T-helper 2 cell treated with Interferon-gamma antibody and Interleukin-4, amounts not matched to agents 5 μg/mL and 100 μg/mL, for 36 hours (primary cell): ENCODE measurements around the gene ADAMTS17.

Source experiments
- DNase-seq: peaks from one replicate; pipeline ENCODE4 v3.0.0; 2021; ENCODE audit warnings: low spot score
- H3K27ac Mint-ChIP-seq: one replicate; pipeline ENCODE4 v1.8.0; 2021; ENCODE audit warnings: mild to moderate bottlenecking, mixed read lengths
- H3K27me3 Mint-ChIP-seq: one replicate; pipeline ENCODE4 v1.8.0; 2021; ENCODE audit warnings: low read depth, mixed read lengths
- H3K36me3 Mint-ChIP-seq: one replicate; pipeline ENCODE4 v1.8.0; 2021; ENCODE audit warnings: low read depth, mixed read lengths
- H3K4me1 Mint-ChIP-seq: one replicate; pipeline ENCODE4 v1.8.0; 2021; ENCODE audit warnings: low read depth, mixed read lengths
- H3K4me3 Mint-ChIP-seq: one replicate; pipeline ENCODE4 v1.8.0; 2022; ENCODE audit warnings: mild to moderate bottlenecking, moderate library complexity, mixed read lengths
- H3K9me3 Mint-ChIP-seq: one replicate; pipeline ENCODE4 v1.8.0; 2021; ENCODE audit warnings: mixed read lengths

The ADAMTS17 gene

DNA sequence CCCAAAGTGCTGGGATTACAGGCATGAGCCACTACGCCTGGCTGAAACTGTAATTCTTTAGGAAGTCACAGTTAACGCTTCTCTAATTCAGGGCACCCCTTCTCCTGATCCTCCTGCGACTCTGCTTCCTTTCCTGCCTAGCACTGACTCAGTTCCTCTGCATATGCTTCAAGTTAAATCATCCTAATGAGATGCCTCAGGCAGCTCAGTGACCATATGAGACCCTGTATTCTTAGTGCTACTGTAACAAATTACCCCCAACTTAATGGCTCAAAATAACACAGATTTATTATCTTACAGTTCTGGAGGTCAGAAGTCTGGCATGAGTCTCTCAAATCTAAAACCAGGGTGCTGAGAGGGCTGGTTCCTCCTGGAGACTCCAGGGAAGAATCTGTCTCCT, 336.8 kb downstream of the ADAMTS17 start:
- H3K4me1 Mint-ChIP-seq = no peaks in the 10 kb centered on the region
- H3K27me3 Mint-ChIP-seq = no peaks in the 10 kb centered on the region
- no peak overlapping the region for H3K4me3 Mint-ChIP-seq
- DNase-seq = no peak
- H3K36me3 Mint-ChIP-seq = no peaks in the 10 kb centered on the region
- no peak overlapping the region for H3K27ac Mint-ChIP-seq
- no peaks in the 10 kb centered on the region for H3K9me3 Mint-ChIP-seq

DNA sequence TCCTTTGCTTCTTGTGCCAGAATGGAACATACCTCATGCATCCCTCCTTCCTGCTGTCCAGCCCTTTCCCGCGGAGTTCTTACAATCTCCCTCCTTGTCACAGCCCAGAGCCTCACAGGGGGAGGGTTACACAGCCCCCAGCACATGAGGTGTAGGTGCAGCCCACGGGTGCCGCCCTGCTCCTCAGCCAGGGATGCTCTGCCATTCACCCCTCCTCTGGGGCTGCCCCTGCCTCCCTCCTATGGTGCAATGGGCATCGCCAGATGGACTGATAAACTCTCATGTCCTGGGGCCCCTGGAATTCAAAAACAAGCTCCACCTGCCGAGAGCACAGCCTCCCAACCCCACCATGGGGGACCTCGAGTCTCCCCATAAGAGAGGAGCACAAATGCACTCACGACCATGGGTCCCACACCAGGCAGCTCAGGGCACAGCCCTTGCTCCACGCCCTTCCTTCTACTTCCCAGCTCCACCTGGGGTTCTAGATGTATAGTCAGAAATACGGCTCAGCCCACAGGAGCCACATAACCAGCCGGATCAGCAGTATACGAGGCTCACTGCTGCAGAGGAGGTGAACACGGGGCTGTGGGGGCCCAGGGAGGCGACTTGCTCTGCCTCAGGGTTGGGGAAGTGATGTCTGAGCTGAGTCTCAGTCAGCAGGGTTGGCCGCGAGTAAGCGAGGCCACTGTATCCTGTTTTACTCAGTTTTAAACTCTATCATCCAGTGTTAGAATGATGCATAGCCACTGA, 338.8 kb downstream of the ADAMTS17 start:
- Mint-ChIP-seq H3K9me3 (no peaks in the 10 kb centered on the region), H3K4me3 (no peak overlapping the region), H3K36me3 (no peaks in the 10 kb centered on the region), H3K27ac (no peak overlapping the region), H3K4me1 (no peaks in the 10 kb centered on the region), H3K27me3 (no peaks in the 10 kb centered on the region)
- DNase-seq = no peak

DNA sequence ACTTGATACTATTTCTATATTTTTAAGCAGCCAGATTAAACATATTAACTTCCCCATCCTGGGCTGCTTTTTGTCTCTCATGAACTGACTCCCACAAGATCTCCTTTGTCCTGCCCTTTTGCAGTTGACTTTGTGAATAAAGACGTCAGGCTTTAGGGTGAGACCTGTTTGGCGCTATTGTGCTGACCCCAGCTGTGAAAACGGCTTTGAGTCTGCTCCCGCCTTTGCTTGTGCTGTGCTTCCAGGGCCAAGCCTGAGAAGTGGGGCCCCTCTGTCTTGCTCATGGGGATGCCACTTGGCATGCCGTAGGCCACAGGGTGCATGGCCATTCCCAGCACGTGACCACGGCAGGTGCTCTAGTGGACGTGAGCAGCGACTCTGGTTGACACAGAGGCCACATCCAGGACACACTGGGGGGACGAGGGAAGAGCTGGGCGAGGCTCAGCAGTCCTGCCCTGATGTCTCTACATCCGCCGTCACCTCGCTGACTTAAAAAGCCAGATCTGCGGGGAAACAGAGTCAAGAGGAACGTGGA, 339.6 kb downstream of the ADAMTS17 start:
- H3K9me3 Mint-ChIP-seq = no peaks in the 10 kb centered on the region
- no peaks in the 10 kb centered on the region for H3K4me1 Mint-ChIP-seq
- no peak overlapping the region for H3K4me3 Mint-ChIP-seq
- no peaks in the 10 kb centered on the region for H3K36me3 Mint-ChIP-seq
- DNase-seq = no peak
- H3K27ac Mint-ChIP-seq = no peak overlapping the region
- H3K27me3 Mint-ChIP-seq = no peaks in the 10 kb centered on the region

DNA sequence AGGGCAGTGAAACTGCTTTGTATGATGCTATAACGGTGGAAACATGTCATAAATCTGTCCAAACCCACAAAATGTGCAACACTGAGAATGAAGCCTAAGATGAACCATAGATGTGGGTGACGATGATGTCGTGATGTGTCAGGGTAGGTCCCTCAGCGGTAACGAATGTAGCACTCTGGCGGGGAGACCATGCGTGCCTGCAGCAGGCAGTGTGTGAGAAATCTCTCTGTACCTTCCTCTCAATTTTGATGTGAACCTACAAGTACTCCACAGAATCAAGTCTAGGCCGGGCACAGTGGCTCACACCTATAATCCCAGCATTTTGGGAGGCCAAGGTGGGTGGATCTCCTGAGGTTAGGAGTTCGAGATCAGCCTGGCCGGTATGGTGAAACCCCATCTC, 340.4 kb downstream of the ADAMTS17 start:
- H3K27me3 Mint-ChIP-seq = no peaks in the 10 kb centered on the region
- DNase-seq = no peak
- H3K36me3 Mint-ChIP-seq = no peaks in the 10 kb centered on the region
- no peaks in the 10 kb centered on the region for H3K9me3 Mint-ChIP-seq
- no peak overlapping the region for H3K27ac Mint-ChIP-seq
- no peak overlapping the region for H3K4me3 Mint-ChIP-seq
- H3K4me1 Mint-ChIP-seq = no peaks in the 10 kb centered on the region

- no peaks in the 10 kb centered on the region for H3K4me1 Mint-ChIP-seq
- DNase-seq = no peak
These were observed 342.3 kb downstream of the ADAMTS17 start for GRCh38 chr15:99999282-100000070.

GRCh38 chr15:99998661-99999101, 343.1 kb downstream of the ADAMTS17 start:
- Mint-ChIP-seq H3K4me3 (no peak overlapping the region), H3K4me1 (no peaks in the 10 kb centered on the region), H3K27ac (no peak overlapping the region), H3K36me3 (no peaks in the 10 kb centered on the region), H3K27me3 (no peaks in the 10 kb centered on the region), H3K9me3 (no peaks in the 10 kb centered on the region)
- no peak for DNase-seq

More at GRCh38 chr15:99999282-100000070, 342.3 kb downstream of the ADAMTS17 start:
- Mint-ChIP-seq H3K27ac (no peak overlapping the region), H3K27me3 (no peaks in the 10 kb centered on the region), H3K36me3 (no peaks in the 10 kb centered on the region), H3K4me3 (no peak overlapping the region), H3K9me3 (no peaks in the 10 kb centered on the region)

GRCh38 chr15:99997112-99997651, 344.6 kb downstream of the ADAMTS17 start:
- Mint-ChIP-seq H3K4me1 (no peaks in the 10 kb centered on the region), H3K27ac (no peak overlapping the region), H3K4me3 (no peak overlapping the region), H3K27me3 (no peaks in the 10 kb centered on the region), H3K9me3 (no peaks in the 10 kb centered on the region), H3K36me3 (no peaks in the 10 kb centered on the region)
- DNase-seq = no peak

DNA sequence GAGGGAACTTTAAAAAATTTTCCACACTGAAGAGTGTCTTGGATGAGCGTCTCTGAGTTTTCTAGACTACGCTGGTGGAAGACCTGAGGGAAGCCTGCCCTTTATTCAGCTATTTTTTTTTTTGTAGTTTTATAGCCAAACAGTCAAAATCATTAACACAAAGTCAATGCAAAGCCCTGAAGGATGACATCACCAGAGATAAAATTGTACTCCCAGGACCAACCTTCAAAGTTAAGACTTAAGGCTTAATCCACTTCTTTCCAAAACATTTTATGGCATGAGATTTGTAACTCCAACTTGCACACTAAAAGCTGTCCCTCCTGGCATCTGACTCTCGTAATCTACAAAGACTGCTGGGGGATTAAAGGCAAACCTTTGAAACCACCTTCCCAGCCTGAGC, 345.1 kb downstream of the ADAMTS17 start:
- H3K4me1 Mint-ChIP-seq = no peaks in the 10 kb centered on the region
- no peak for DNase-seq
- no peaks in the 10 kb centered on the region for H3K27me3 Mint-ChIP-seq
- H3K4me3 Mint-ChIP-seq = no peak overlapping the region
- no peaks in the 10 kb centered on the region for H3K9me3 Mint-ChIP-seq
- H3K27ac Mint-ChIP-seq = no peak overlapping the region
- no peaks in the 10 kb centered on the region for H3K36me3 Mint-ChIP-seq

GRCh38 chr15:99995543-99995942, 346.2 kb downstream of the ADAMTS17 start:
- no peak for DNase-seq
- H3K9me3 Mint-ChIP-seq = no peaks in the 10 kb centered on the region
- H3K27me3 Mint-ChIP-seq = no peaks in the 10 kb centered on the region
- H3K27ac Mint-ChIP-seq = no peak overlapping the region
- H3K36me3 Mint-ChIP-seq = no peaks in the 10 kb centered on the region
- no peak overlapping the region for H3K4me3 Mint-ChIP-seq
- no peaks in the 10 kb centered on the region for H3K4me1 Mint-ChIP-seq

DNA sequence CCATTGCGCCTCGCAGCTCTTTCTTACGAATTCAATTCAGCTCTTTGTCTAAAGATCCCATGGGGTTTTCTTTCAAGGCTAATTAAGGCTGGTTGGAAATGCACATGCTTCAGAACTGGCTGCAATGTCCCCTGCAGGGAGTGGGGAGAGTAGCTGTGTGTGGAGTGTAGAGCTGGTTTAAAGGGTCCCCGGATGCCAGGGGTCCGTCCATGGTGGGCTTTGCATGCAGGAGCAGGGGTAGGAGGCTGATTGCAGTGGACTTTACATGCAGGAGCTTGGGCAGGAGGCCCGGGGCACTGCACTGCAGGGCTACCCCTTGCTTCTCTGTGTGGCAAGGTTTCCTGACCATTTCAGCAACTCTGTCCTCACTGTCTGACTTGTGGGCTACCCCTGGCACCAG, 346.9 kb downstream of the ADAMTS17 start:
- no peak for DNase-seq
- H3K36me3 Mint-ChIP-seq = no peaks in the 10 kb centered on the region

DNA sequence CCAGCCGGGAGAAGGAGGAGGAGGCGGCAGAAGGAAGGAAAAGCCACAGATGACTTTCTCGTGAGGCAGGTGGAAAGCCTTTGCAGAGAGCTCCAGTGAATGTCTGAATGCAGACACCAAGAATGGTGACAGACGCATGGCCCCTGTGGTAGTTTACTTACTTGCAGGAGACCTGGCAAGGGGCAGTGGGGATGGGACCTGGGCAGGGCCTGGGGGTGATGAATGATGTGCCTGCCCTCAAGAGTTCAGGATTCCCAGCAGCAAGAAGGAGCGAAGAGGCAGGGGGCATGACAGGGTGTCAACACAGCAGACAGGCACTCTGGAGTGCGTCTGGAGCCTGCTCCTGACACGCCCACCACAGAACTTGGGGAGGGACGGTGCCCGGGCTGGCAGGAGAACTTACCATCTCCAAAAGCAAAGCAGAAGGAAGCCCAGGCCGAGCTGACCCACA, 348.1 kb downstream of the ADAMTS17 start:
- no peak for DNase-seq
- Mint-ChIP-seq H3K36me3 (no peaks in the 10 kb centered on the region), H3K27ac (no peak overlapping the region), H3K27me3 (no peaks in the 10 kb centered on the region), H3K4me3 (no peak overlapping the region), H3K9me3 (no peaks in the 10 kb centered on the region), H3K4me1 (no peaks in the 10 kb centered on the region)

More for the DNA sequence above, 346.9 kb downstream of the ADAMTS17 start:
- Mint-ChIP-seq H3K4me3 (no peak overlapping the region), H3K4me1 (no peaks in the 10 kb centered on the region), H3K27ac (no peak overlapping the region), H3K27me3 (no peaks in the 10 kb centered on the region), H3K9me3 (no peaks in the 10 kb centered on the region)

GRCh38 chr15:99993262-99993661, 348.5 kb downstream of the ADAMTS17 start:
- Mint-ChIP-seq H3K36me3 (no peaks in the 10 kb centered on the region), H3K27ac (no peak overlapping the region)
- DNase-seq = no peak

GRCh38 chr15:99992611-99993231, 349.1 kb downstream of the ADAMTS17 start:
- H3K4me1 Mint-ChIP-seq = no peaks in the 10 kb centered on the region
- H3K36me3 Mint-ChIP-seq = no peaks in the 10 kb centered on the region
- H3K27ac Mint-ChIP-seq = no peak overlapping the region
- no peak overlapping the region for H3K4me3 Mint-ChIP-seq
- no peak for DNase-seq
- no peaks in the 10 kb centered on the region for H3K27me3 Mint-ChIP-seq
- H3K9me3 Mint-ChIP-seq = no peaks in the 10 kb centered on the region

More at GRCh38 chr15:99993262-99993661, 348.5 kb downstream of the ADAMTS17 start:
- Mint-ChIP-seq H3K9me3 (no peaks in the 10 kb centered on the region), H3K4me3 (no peak overlapping the region), H3K27me3 (no peaks in the 10 kb centered on the region), H3K4me1 (no peaks in the 10 kb centered on the region)

GRCh38 chr15:99989095-99989494, 352.7 kb downstream of the ADAMTS17 start:
- Mint-ChIP-seq H3K4me1 (no peaks in the 10 kb centered on the region), H3K36me3 (no peaks in the 10 kb centered on the region), H3K27me3 (no peaks in the 10 kb centered on the region), H3K4me3 (no peak overlapping the region), H3K9me3 (no peaks in the 10 kb centered on the region), H3K27ac (no peak overlapping the region)
- DNase-seq = no peak
